Measurements from ENCODE around the gene PSMA5.

The PSMA5 gene

DNA sequence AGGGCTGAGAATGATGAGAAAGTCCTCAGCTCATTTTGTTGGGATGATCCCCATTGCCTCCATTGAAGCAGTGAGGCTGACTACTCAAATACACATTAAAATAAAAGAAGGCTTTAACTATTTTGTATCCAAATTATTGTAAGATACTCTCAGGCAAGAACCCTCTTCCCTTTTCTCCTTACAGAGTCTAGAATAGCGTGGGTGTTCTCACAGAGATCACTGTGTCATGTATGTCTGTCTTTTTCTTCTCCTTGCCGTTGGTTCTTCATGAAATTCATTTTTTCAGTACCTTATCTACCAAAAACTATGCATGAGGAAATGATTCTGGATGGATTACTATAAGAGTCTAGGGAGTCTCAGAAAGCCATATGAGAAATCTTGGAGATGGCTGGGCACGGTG lies 58.6 kb downstream of the PSMA5 start:
- DNase-seq (ENCODE audit: low read depth in 2 of 2) = no peak

DNA sequence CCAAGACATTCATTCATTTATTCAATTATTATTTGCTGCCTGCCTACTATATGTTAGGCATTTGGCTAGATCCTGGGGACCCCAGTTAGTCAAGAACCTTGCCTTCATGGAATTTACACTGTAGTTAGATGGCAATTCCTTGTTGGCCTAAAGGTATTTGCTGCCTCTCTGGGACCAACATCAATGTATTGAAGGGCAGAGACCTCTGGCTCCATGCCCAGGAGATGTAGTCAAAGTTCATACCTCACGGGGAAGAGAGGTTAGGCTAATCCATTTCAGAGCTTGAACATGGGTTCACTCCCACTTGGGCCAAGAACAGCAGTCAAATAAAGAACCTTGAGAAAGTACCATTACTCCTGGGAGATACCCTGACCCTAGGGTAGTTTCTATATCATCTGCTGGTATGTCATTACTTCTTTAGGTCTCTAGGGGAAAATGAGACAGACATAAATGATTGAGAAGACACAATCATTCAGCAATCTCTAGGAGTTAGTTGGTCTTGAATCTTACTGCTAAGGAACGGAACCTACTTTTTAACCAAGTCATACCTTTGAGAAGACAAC lies 60.5 kb downstream of the PSMA5 start:
- no peak for DNase-seq (ENCODE audit: low read depth in 2 of 2)

DNA sequence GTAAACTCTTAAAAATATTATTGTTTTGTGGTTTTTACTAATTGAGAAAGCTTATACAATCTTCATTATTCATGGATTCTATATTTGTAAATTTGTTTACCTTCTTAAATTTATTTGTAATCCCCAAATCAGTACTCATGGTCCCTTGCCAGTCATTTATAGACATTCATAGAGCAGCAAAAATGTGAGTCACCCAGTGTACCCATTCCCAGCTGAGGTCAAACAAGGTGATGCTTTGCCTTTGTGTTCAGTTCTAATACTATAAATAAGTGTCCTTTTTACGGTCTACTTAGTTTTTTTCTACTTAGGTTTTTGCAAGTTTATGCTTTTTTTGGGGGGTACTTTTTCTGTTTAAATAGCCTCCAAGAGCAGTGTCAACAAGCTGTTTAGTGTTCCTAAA lies 64.6 kb downstream of the PSMA5 start:
- no peak for DNase-seq (ENCODE audit: low read depth in 2 of 2)

DNA sequence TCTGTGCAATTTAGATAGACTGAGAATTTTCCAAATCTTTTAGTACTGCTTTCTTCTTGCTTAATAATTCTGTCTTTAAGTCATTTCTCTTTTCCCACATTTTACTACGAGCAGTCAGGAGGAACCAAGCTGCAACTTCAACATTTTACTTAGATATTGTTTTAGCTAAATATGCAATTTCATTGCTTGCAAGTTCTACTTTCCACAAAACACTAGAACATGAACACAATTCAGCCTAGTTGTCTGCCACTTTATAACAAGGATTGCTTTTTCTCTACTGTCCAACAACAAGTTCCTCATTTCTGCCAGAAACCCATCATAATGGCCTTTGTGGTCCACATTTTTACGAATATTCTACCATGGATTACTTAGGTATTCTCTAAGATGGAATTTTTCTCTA lies 65.2 kb downstream of the PSMA5 start:
- DNase-seq (ENCODE audit: low read depth in 2 of 2) = no peak

- no peak for DNase-seq (ENCODE audit: low read depth in 2 of 2)
These were observed 68.6 kb downstream of the PSMA5 start for GRCh38 chr1:109357616-109358015.

GRCh38 chr1:109356915-109357314 lies 69.3 kb downstream of the PSMA5 start:
- no peak for DNase-seq (ENCODE audit: low read depth in 2 of 2)

DNA sequence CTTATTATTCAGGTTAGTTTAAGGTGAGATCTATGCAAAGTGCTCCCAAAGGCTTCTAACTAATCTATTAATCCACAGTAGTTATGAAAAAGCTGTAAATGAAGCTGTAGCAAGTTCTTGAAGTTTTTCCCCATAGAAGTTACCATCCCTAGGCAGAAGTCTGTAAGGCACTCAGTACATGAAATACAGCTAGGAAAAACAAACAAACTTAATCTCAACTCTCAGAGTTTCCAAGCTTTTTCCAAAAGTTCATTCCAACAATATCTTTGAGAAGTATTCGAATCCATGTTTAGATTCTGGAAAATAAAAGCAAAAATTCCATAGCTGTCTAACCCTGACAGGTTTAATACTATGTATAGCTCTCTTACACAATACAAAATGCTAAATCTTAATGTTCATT lies 69.7 kb downstream of the PSMA5 start:
- no peak for DNase-seq (ENCODE audit: low read depth in 2 of 2)

GRCh38 chr1:109354929-109355328 lies 71.3 kb downstream of the PSMA5 start:
- no peak for DNase-seq (ENCODE audit: low read depth in 2 of 2)

DNA sequence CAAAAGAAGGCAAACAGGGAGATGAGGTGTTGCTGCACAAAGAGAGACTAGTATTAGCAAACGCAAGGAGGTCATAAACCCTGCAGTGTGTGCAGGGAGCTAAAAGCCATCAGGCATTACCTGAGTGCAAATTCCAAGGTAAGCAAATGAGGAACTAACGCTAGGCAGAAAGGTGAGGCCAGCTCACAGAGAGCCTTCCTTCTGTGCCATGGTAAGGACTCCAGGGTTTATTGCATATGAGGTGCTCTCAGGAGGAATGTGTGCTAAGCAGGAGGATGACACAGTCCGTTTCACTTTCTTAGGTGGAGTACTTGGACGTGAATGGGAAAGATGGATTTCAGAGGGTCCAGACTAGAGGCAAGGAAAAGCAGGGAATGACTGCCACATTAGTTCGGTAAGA lies 74.8 kb downstream of the PSMA5 start:
- DNase-seq (ENCODE audit: low read depth in 2 of 2) = no peak

- no peak for DNase-seq (ENCODE audit: low read depth in 2 of 2)
These were observed 75.6 kb downstream of the PSMA5 start for GRCh38 chr1:109350655-109351054.

- DNase-seq (ENCODE audit: low read depth in 2 of 2) = no peak
These were observed 76.1 kb downstream of the PSMA5 start for GRCh38 chr1:109350182-109350581.
